Stimulated activated CD8-positive, alpha-beta memory T cell treated with anti-CD3 and anti-CD28 coated beads, Interleukin-15, amount 100 ng/mL, for 48 hours (primary cell): ENCODE measurements around the gene PHLDA2.
"Not testable (repeated sequence)": the region's sequence is repeated elsewhere in the genome, so short reads cannot be mapped to it uniquely, and the experiment has no call there.

Experiments
- DNase-seq, 2 donors: peaks; one replicate each; pipeline ENCODE4 v3.0.0-alpha.2; 2020; ENCODE audit warnings: low read depth in 2 of 2

The PHLDA2 gene

DNA sequence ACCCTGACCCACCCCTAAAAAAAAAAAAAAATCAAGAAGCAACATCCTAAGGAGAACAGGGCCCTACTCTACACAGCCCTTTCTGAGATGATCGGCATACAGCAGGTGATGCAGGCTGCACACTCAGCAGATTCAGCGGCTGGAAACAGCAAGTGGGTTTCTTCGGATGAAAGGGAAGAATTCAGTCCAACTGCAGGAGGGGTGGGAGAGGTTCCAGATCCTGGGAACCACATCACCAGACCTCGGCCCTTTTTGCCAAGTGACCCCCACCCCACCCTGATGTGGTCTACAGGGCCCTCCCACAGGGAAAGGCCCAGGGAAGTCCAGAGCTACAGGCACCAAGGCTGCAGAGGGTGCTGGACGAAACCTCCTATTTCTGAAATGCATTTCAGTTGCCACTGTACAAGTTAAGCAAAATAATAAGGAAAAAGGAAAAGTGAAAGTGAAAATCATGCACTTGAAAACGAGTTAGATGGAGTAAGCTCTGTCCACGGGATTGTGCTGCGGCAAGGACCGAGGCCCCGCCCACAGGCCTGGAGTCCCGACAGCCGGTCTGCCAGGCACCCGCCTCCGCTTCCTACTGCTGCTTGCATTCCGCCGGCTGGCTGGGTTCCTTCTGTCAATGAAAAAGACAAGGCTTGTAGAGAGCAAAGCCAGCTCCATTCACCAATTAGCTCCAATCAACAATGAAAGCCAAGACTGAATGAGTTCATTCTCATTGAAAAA is 16.0 kb upstream of the PHLDA2 start:
- peak; percentile 32 to 49 for DNase-seq

DNA sequence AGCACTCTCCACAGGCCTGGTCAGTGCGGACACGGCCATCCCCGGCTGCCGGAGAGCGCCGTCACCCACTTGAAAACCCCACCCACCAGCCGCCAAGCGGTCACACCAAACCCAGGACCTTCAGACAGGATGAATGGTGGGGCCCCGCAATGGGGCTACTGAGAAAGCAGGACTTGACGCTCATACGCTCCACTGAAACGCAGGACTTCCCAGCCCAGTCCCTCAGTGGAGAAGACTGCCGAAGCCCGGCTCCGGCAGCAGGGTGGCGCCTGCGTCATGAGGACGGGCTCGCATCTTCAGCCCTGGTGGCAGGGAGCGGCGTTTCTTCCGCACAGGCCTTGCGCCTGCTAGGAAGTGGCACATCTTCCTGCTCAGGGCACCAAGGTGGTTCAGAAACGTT is 15.3 kb upstream of the PHLDA2 start:
- DNase-seq, result no peak

DNA sequence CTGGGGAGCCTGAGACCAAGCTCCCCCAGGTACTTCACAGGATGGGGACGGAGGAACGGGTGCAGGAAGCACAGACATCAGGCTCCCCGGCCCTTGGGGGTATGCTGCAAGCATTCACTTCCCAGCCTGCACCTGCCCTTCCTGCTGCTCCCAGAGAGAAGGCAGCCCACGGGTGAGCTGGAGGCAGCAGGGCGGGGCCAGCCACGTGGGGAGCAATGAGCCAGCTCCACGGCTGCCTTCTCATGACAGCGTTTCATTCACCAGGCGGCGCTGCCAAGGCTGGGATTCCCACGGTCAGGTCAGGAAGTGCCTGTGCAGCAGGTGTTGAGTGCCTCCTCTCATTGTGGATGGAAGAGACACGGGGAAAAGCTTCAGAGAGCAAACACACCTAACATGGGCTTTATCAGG is 14.5 kb upstream of the PHLDA2 start:
- no peak for DNase-seq

DNA sequence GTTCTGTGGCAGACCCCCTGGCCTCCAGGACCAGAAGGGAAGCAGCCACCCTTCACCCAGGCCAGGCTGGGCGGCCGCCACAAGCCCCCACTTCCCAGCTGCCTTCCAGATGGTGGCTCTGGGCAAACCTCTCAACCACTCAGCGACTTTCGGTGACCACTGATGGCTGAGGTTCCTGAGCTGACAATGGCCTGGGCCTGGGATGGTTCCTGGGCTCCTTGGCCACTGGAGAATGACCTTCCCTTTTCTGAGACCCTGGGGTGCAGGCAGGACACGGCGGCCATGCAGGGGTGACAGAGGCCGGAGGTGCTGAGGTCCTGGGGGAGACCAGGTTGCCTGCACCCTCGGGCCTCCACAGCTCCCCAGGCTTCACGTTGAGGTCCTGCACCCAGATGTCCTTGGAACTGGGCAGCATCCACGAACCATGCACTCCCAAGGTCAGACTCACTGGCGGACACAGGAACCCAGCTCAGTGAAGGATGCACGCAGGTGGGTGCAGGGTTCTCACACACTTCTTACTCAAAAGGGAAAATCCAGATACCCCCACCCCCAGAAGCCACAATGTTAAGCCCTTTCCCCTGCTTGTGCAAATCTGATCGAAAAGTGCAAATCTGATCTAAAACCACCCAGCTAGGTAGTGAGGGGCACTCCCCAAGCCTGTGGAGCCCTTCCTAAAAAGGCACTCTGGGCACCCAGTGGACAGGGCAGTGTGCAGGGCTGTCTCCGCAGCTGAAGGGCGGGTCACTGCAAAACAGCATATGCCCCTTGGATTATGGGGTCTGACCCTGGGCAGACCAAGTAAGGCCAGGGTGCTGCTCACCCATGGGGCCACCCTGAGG is 13.9 kb upstream of the PHLDA2 start:
- DNase-seq, result no peak

DNA sequence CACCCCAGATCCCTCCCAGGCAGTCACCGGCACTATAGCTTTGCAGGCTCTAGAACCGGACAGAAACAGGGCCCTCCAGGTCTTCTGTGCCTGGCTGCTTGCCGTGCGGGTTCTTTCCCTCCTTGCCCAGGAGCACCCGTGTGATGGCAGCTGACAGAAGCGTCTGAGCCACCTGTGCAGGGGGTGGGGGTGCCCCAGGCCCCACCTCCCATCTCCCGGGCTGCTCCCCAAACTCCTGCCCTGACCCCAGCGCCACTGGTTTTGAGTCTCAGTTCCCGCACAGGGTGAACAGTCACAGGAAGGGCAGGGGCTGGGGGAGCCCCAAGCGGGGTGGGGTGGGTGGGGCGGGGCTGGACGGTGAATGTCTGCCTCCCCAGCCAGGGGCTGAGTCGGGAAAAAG is 13.2 kb upstream of the PHLDA2 start:
- no peak for DNase-seq

DNA sequence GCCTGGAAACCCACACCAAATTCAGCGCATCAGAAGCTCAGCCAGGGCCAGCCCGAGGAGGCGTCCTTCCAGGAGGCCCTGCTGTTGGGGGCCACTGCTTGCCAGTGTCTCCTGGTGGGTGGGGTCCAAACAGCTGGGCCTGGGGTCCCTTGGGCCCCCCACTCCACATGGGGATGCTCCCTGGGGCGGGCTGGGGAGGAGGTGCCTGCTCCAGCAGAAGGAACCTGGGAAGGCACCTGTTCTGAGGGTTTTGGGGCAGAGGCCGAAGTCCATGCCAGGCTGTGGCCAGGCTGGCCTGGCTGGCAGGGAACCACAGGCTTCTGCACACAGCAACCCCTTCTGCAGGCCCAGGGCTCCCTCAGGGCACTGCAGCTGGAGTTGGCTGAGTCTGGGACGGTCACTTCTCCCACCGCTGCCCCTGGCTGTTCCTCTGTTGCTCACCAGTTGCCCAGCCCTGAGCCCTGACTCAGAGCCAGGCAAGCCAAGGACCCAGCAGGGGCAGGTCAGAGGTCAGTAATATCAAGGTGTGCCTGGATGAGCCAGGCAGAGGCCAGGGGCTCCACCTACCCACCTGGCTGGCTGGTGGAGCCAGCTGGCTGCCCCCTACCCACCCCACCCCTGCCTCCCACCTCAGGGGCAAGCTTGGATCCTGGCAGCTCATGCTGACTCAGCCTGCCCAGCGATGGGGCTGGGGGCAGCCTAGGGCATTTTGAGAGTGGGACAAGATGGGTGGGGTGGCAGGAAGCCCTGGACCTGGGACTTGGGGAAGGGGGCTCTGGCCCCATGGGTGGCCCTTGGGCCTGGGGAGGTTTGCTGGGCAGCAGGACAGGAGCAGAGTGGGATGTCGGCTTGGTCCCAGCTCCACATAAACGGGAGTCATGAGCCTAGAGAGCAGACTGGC is 12.0 kb upstream of the PHLDA2 start:
- no peak for DNase-seq

DNA sequence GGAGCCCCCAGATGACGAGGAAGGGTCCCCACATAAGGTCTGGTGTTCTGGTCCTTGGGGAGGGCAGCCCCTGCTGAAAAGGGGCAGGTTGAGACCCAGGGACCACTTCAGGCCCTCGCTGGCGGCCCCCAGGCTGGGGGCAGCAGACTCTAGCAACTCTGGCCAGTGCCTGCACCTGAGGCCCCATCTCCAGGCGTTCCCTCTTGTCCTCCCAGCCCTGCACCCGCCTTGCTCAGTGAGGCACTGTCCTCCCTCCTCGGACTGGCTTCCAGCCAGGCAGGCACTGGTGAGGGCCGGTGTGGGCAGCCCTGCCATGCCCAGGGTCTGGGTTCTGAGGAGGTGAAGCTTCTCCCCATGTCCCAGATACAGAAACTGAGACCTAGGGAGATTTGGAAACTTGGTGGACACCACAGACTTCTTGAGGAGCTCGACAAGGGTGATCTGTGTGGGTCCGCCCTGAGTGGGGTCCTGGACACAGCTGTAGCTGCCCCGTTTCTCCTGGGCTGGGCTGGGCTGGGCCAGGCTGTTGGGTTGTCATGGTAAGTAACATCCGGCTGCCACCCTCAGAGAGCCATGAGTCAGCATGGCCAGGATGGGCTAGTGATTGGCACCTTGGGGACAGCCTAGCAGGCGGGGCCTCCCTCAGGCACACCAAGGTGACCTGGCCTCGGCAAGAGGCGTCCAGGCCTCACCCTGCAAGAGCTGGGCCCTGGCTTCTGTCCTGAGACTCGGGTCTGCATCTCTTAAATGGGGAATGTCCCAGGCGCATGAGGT is 11.1 kb upstream of the PHLDA2 start:
- DNase-seq, result peak in 1 of 2 donors; percentile 32

DNA sequence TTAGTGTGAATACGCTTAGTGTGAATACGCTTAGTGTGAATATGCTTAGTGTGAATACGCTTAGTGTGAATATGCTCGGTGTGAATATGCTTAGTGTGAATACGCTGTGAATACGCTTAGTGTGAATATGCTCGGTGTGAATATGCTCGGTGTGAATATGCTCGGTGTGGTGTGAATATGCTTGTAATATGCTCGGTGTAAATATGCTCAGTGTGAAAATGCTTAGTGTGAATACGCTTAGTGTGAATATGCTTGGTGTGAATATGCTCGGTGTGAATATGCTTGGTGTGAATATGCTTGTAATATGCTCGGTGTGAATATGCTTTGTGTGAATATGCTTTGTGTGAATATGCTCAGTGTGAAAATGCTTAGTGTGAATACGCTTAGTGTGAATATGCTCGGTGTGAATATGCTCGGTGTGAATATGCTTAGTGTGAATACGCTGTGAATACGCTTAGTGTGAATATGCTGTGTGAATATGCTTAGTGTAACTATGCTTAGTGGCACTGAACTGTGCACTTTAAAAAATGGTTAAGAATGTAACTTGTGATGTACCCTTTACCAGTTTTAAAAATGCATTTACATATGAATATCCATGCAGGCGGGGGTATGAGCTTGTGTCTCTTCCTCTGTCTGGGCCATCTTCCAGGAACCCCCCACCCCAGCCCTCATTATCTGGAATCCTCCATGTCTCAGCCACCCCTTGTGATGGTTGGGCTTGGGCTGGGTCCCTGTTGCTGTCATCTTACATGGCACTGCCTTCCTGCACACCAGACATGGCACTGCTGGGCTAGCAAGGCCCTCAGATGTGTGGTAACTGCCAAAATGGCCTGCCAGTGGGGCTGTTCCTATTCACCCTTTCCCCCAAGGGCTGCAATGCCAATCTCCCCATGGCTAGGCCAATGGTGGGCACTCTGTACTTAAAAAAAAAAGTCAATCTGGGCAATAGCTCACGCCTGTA is 9.5 kb upstream of the PHLDA2 start:
- not testable (repeated sequence) for DNase-seq

DNA sequence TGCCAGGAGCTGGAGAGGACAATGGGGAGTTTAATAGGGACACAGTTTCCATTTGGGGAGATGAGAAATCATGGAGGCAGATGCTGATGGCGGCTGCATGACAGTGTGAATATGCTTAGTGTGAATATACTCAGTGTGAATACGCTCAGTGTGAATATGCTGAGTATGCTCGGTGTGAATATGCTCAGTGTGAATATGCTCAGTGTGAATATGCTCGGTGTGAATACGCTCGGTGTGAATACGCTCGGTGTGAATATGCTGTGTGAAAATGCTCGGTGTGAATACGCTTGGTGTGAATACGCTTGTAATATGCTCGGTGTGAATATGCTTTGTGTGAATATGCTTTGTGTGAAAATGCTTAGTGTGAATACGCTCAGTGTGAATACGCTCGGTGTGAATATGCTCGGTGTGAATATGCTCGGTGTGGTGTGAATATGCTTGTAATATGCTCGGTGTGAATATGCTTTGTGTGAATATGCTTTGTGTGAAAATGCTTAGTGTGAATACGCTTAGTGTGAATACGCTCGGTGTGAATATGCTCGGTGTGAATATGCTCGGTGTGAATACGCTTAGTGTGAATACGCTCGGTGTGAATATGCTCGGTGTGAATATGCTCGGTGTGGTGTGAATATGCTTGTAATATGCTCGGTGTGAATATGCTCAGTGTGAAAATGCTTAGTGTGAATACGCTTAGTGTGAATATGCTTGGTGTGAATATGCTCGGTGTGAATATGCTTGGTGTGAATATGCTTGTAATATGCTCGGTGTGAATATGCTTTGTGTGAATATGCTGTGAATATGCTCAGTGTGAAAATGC is 8.6 kb upstream of the PHLDA2 start:
- not testable (repeated sequence) for DNase-seq

DNA sequence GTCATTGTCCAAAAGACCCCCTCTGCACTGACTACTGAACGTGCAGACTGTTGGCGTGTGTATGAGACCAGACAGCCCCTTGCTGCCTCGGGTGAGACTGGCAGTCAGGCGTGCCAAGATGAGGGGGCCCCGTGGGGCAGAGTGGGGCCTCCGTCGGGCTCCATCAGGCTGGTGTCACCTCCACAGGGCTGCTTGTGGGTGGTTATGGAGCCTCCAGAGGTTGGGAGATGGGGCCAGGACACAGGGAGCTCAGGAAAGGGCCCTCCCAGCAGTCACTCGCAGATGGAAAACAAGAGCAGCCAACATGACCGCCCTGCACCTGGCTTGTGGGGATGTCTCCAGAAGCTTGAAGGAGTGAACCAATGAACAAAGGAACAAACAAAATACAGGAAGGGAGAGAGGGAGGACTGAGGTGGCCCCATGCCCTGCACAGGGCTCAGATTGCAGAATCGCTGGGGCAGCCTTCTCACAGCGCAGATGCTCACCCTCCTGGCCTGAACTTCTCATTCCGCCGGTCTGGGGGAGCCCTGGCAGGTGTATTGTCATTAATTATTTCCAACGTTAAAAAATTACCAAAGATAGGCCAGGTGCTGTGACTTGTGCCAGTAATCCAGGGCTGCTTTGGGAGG is 5.5 kb upstream of the PHLDA2 start:
- no peak for DNase-seq

DNA sequence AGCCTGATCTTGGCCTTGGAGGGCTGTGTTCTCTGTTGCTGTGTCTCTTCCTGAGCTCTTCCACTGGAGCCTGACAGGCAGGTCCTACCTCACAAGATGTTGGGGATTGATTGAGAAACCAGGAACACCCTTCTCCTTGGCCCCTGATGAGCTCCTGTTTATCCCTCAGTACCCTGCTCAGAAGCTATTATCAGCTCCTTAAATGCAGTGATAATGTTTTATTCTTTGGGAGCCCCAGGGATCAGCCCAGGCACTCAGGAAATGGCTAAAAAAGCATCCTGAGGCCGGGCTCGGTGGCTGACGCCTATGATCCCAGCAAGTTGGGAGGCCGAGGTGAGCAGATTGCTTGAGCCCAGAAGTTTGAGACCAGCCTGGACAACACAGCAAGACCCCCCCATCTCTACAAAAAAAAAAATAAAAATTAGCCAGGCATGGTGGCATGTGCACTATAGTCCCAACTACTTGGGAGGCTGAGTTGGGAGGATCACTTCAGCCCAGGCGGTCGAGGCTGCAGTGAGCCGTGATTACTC is 4.9 kb upstream of the PHLDA2 start:
- no peak for DNase-seq

DNA sequence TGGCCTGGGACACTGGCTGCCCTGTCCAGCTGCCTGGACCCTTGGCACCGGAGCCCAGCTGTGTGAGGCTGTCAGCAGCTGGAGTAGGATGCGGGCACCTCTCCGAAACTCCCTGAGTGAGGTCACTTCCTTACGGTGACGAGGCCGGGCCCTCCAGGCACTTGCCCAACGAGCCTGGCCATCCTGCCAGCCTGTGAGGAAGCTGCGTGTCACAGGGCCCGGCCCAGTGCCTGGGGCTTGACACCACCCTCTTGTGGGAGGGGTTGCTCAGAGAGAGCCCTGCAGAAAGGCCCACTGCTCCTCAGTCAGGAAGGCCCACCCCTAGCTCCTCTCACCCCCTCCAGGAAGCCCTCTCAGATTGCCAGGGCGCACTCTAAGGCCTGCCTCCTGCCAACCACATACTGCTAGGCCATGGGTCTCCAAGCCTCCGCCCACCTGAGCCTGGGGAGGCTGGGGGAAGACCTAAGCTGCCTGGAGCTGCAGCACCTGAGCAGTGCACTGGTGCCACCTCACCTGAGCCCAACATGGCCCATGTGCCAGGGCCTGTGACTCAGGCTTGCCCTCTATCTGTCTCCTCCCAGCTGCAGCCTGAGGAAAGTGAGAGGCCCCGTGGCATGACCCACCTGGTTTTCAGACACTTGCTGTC is 4.3 kb upstream of the PHLDA2 start:
- peak; percentile 34 to 48 for DNase-seq

DNA sequence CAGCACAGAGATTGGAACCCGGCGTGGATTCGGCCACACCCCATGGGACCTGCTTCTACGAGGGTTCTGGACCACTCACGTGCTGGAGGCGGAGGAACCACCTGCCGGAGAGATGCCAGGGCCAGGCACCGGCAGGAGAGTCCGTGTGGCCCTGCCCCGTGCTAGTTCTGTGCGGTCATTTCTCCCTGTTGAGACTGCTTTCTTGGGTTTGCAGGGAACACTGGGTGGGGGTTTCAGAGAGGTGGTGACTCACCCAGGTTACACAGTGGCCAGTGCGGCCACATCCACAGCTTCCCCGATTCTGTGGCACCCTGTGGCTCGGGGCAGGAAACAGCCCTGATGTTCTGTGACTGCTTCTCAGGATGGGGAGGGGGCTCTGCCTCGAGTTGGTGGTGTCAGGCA is 3.6 kb upstream of the PHLDA2 start:
- DNase-seq, result no peak

DNA sequence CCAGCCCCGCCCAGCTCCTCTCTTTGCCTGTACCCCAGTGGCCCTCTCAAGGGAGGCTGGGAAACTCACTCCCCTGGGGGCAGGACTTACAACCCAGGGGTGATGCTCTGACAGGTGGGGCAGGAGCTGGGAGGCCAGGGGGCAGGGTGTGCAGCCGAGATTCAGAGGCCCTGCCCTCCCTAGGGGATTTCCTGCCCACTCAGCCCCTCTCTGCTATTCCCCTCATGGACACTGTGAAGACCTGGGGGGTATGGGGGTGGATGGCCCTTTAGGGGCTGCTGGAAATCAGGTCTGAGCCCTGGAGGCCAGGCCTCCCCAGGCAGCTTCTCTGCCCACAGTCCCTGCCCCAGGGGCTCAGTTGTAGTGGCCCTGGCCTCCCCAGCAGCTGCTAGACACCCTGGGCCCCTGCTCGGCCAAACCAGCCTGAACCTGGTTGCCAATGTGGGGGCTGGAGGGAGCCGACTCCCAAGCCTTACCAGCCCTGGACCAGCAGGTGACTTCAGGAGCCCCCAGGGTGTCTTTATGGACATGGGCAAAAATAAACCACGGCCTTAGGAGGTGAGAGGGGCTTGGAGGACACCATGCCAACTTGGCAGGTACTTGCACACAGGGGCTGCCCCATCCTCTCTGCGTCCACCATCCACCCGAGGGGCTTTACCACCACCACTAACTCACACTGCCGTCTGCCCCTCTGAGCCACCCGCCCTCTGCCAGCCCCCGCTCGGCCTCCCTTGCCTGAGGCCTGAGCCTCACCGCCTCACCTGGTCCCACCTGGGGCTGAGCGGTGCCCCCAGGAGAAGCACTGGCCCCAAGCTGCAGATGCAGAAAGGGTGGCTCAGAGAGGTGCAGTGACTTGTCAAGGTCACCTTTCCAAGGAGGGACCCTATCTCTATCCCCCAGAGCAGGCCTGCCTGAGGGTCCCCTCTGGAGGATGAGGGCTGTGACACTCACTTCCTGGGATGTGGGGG is 2.8 kb upstream of the PHLDA2 start:
- no peak for DNase-seq

DNA sequence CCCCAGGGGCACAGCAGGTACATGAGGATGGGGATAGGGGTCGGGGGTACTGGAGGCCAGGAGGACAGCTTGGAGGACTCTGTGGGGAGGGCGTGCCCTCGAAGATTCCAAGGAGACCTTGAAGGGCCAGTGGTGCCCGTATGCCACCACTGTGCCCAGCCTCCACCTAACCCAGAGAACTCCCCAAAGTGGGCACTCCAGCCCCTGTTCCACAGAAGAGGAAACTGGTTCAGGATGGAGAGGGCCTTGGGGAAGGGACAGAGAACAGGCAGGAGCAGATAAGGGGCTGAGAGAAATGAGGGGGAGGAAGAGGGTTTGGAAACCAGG is 2.2 kb upstream of the PHLDA2 start:
- DNase-seq, result no peak

DNA sequence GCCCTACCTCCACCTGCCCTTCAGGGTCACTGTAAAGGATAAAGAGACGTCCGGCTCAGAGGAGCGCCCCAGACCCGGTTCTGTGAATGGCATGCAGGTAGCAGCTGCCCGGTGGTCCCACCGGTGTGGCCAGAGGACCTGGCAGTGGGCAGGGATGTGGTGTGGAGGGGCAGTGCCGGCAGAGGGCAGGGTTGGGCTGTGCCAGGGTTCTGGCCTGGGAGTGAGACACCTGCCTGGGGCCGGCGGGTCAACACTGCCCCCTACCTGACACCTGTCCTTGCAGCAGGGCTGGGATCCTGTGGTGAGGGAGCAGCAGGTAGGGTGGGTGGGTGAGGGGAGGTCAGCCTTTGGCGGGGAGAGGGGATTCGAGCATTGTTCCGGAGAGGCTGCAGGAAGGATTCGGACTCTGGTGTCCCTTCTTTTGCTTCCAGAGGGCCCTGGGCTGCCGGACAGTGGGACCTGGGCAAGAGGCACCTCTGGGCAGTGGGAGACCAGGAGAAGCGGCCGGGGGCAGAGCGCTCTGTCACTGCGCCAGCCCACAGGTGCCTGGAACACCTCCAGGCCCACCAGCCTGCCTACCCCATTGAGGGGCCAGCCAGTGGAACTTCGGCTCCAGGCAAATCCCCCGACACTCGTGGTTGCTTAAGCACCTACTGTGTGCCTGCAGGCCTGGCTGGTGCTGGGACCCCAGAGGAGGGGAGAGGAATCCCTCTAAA is 1.6 kb upstream of the PHLDA2 start:
- peak in 1 of 2 donors; percentile 32 for DNase-seq
